Ishikawa (cell line): Measurements from ENCODE around the gene PPFIBP1.

ENCODE experiments used
- CEBPB ChIP-seq: IDR thresholded peaks from 2 replicates; pipeline ENCODE4 v1.6.1; 2012
- CREB1 ChIP-seq: IDR thresholded peaks from 2 replicates; pipeline ENCODE4 v1.6.1; 2012; ENCODE audit warnings: low read depth
- EGR1 ChIP-seq: IDR thresholded peaks from 2 replicates; pipeline ENCODE4 v1.6.1; 2012
- FOXM1 ChIP-seq: IDR thresholded peaks from 2 replicates; pipeline ENCODE4 v1.6.1; 2012; ENCODE audit warnings: low read depth, borderline replicate concordance
- RAD21 ChIP-seq: IDR thresholded peaks from 2 replicates; pipeline ENCODE4 v1.6.1; 2012; ENCODE audit warnings: low read depth
- TAF1 ChIP-seq: IDR thresholded peaks from 2 replicates; pipeline ENCODE4 v1.6.1; 2012; ENCODE audit warnings: low read depth, mild to moderate bottlenecking
- USF1 ChIP-seq: IDR thresholded peaks from 2 replicates; pipeline ENCODE4 v1.6.1; 2012
- YY1 ChIP-seq: IDR thresholded peaks from 2 replicates; pipeline ENCODE4 v1.6.1; 2012; ENCODE audit warnings: low read depth
- TF ChIP-seq, protein P1 (sequence below): IDR thresholded peaks from 2 replicates; pipeline ENCODE4 v1.6.1; 2012; ENCODE audit warnings: low read depth, mild to moderate bottlenecking
- TF ChIP-seq, protein P2 (sequence below): IDR thresholded peaks from 2 replicates; pipeline ENCODE4 v1.6.1; 2012

DNA sequence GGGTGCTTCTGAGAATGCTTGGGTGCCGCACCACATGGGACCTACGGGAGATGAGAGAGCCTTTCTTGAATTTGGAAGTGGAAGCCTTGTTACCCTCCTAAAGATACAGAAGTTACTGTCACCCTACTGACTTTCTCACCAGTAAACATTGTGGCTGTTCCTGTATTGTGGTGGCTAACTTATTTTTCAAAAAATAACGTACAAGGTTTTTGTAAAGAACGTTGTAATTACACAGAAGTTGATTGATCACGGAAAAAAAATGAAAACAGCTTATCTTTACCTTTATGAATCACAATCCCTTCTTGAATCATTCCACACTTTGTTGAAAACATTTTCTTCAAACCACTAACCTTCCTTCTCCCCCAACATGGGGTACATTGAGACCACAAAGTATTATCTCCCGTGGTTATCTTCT, 22.0 kb upstream of the PPFIBP1 start:
- TF ChIP-seq EGR1 (no peak), YY1 (no peak), RAD21 (no peak), USF1 (no peak), CREB1 (no peak), FOXM1 (no peak), TAF1 (no peak), CEBPB (no peak)
- TF ChIP-seq, protein P1, sequence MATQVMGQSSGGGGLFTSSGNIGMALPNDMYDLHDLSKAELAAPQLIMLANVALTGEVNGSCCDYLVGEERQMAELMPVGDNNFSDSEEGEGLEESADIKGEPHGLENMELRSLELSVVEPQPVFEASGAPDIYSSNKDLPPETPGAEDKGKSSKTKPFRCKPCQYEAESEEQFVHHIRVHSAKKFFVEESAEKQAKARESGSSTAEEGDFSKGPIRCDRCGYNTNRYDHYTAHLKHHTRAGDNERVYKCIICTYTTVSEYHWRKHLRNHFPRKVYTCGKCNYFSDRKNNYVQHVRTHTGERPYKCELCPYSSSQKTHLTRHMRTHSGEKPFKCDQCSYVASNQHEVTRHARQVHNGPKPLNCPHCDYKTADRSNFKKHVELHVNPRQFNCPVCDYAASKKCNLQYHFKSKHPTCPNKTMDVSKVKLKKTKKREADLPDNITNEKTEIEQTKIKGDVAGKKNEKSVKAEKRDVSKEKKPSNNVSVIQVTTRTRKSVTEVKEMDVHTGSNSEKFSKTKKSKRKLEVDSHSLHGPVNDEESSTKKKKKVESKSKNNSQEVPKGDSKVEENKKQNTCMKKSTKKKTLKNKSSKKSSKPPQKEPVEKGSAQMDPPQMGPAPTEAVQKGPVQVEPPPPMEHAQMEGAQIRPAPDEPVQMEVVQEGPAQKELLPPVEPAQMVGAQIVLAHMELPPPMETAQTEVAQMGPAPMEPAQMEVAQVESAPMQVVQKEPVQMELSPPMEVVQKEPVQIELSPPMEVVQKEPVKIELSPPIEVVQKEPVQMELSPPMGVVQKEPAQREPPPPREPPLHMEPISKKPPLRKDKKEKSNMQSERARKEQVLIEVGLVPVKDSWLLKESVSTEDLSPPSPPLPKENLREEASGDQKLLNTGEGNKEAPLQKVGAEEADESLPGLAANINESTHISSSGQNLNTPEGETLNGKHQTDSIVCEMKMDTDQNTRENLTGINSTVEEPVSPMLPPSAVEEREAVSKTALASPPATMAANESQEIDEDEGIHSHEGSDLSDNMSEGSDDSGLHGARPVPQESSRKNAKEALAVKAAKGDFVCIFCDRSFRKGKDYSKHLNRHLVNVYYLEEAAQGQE: no peak
- TF ChIP-seq, protein P2, sequence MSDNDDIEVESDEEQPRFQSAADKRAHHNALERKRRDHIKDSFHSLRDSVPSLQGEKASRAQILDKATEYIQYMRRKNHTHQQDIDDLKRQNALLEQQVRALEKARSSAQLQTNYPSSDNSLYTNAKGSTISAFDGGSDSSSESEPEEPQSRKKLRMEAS: no peak
